GM06990 (cell line): ENCODE measurements around the gene SAP30BP.
A peak's percentile ranks its signal among the peaks of the same experiment; 100 is the strongest.

ENCODE experiments used
- DNase-seq: peaks from one replicate; pipeline ENCODE4 v3.0.0-alpha.2; 2011; ENCODE audit not compliant: insufficient read length; ENCODE audit errors: extremely low read depth
- H3K27me3 ChIP-seq: replicated peaks from 2 replicates; pipeline ENCODE4 v1.6.0; 2011; ENCODE audit warnings: low read length; ENCODE audit not compliant: control insufficient read depth, insufficient read depth
- H3K36me3 ChIP-seq: 2 replicates; pipeline ENCODE4 v1.5.1; 2011; ENCODE audit warnings: low read length; ENCODE audit not compliant: control insufficient read depth, insufficient read depth
- H3K4me3 ChIP-seq: replicated peaks from 2 replicates; pipeline ENCODE4 v1.5.1; 2011; ENCODE audit warnings: low read depth, mild to moderate bottlenecking, control low read depth, low read length
- TF ChIP-seq, protein P1 (sequence below): IDR thresholded peaks from 2 replicates; pipeline ENCODE4 v1.5.1; 2011; ENCODE audit warnings: low read length, control low read depth, mild to moderate bottlenecking, inconsistent platforms; ENCODE audit not compliant: insufficient read depth, poor library complexity, severe bottlenecking

SAP30BP gene

GRCh38 chr17:75684924-75685323, 17.8 kb downstream of the SAP30BP start:
- peaks cover 4% of the 10 kb centered on the region for H3K36me3 ChIP-seq
- TF ChIP-seq, protein P1, sequence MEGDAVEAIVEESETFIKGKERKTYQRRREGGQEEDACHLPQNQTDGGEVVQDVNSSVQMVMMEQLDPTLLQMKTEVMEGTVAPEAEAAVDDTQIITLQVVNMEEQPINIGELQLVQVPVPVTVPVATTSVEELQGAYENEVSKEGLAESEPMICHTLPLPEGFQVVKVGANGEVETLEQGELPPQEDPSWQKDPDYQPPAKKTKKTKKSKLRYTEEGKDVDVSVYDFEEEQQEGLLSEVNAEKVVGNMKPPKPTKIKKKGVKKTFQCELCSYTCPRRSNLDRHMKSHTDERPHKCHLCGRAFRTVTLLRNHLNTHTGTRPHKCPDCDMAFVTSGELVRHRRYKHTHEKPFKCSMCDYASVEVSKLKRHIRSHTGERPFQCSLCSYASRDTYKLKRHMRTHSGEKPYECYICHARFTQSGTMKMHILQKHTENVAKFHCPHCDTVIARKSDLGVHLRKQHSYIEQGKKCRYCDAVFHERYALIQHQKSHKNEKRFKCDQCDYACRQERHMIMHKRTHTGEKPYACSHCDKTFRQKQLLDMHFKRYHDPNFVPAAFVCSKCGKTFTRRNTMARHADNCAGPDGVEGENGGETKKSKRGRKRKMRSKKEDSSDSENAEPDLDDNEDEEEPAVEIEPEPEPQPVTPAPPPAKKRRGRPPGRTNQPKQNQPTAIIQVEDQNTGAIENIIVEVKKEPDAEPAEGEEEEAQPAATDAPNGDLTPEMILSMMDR = no peak
- no peaks in the 10 kb centered on the region for H3K27me3 ChIP-seq
- no peak overlapping the region for H3K4me3 ChIP-seq
- DNase-seq = no peak

DNA sequence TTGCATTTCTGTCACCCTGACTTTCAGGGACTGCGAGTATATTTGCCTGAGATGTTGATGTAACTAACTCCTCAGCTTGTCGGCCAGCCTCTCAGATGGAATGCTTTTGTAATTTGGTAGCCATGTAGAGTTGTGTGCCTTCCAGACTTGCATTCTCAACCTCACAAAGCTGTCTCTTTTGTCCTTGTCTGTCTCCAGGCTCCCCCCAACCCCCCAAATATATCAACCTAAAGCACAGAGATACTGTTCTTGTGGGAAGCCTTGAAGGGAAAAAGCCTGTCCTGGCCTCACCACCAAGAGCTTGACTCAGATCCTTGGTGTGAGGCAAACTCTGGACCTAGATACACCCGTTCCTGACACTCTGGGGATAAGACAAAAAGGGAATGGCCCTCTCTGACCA, 18.4 kb downstream of the SAP30BP start:
- no peak for DNase-seq
- H3K36me3 ChIP-seq = peaks cover 5% of the 10 kb centered on the region
- no peaks in the 10 kb centered on the region for H3K27me3 ChIP-seq
- H3K4me3 ChIP-seq = no peak overlapping the region
- TF ChIP-seq, protein P1 = no peak

DNA sequence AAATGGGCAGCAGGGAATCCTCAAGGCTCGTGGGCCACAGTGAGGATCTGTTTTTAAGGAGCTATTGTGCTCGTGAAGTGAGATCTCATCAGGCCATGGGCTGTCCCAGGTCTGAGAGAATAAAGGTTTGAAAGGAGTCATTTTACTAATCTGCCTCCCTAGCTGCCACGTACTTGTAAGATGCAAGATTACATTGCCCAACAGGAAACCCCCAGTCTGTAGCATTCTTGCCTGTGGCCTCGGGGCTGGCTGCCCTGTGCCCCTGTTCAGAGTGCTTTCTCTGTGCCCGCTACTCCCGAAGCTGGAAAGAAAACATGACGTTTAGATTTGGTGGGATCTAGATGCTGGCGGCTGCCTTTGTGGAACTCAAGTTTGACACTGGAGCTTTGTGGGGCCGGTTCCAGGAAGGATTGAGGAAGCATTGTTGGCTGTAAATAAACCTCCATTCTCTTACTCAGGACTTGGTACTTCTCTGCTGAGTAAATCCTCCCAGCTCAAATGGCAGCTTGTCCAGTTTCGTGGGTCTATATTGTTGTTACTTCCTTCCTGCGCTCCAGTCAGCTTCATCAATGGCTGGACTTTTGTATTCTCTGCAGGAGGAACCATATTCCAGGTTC, 21.2 kb downstream of the SAP30BP start:
- DNase-seq = peak; percentile 28
- peaks cover 11% of the 10 kb centered on the region for H3K36me3 ChIP-seq
- no peak overlapping the region for H3K4me3 ChIP-seq
- no peaks in the 10 kb centered on the region for H3K27me3 ChIP-seq
- TF ChIP-seq, protein P1 = no peak

DNA sequence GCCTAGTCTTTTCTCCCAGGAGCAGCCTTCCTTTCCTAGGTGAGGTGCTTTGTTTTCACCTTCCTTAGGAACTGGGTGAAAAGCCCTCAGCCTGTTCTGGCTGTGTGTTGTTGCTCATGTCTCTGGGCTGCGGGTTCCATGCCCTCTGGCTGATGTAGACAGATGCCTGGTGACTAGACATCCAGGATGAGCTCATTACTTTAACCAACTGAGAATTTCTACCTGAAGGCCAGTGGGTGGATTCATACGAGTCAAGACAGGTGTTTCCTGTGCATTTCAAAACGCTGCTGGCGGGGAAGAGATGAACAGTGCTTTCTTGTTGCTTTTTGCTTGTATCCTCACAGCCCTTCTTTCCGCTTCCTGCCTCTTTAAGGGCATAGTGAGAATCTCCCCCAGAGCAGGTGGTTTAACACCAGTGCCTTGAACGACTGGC, 22.3 kb downstream of the SAP30BP start:
- Histone ChIP-seq H3K4me3 (no peak overlapping the region), H3K36me3 (peaks cover 15% of the 10 kb centered on the region), H3K27me3 (no peaks in the 10 kb centered on the region)
- TF ChIP-seq, protein P1 = no peak
- peak; percentile 68 for DNase-seq

DNA sequence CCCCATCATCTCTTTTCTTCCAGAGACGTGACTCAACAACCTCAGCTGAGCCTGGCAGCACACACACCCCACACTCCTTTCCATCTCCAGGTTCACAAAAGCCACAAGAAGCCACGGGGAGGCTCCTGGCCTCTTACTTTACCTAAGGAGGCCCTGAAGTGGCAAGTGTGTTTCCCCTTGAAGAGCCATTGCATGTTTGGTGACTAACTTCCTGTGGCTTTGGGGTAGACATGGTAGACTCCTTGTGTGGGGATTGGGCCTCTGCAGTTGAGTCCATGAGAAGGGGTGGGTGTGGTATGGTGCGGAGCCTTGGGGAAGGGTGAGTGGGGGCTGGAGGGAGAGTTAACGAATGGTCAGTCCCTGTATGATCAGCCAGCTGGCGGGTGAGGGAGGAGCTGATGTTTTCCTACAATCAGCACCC, 24.2 kb downstream of the SAP30BP start:
- TF ChIP-seq, protein P1 = no peak
- Histone ChIP-seq H3K27me3 (no peaks in the 10 kb centered on the region), H3K4me3 (no peak overlapping the region), H3K36me3 (peaks cover 23% of the 10 kb centered on the region)
- no peak for DNase-seq
